Sigmoid colon (tissue), 7 donors: Measurements from ENCODE around the gene USP43. TPM values are rescaled to one million over a fixed set of nuclear protein-coding genes. Genes with fewer than 3 reads are reported as not detected.

Experiments used
- DNase-seq: peaks from one replicate; pipeline ENCODE4 v3.0.0-alpha.2; 2019
- H3K27ac ChIP-seq, 4 donors: fragments of 200-600 bp; sonication (generic); one replicate each; pipeline ENCODE4 v1.5.1; 2016 to 2019; ENCODE audit warnings: mild to moderate bottlenecking in 1 of 4
- H3K27me3 ChIP-seq, 3 donors: fragments of 200-600 bp; sonication (generic); one replicate each; pipeline ENCODE4 v1.5.1; 2019; ENCODE audit warnings: mild to moderate bottlenecking in 1 of 3
- H3K36me3 ChIP-seq, 4 donors: fragments of 200-600 bp; sonication (generic); one replicate each; pipeline ENCODE4 v1.5.1; 2016 to 2019
- H3K4me1 ChIP-seq, 4 donors: fragments of 200-600 bp; sonication (generic); one replicate each; pipeline ENCODE4 v1.5.1; 2017 to 2019
- H3K4me3 ChIP-seq, 4 donors: fragments of 200-600 bp; sonication (generic); one replicate each; pipeline ENCODE4 v1.5.1; 2017 to 2019; ENCODE audit warnings: mild to moderate bottlenecking in 2 of 4, moderate library complexity in 1 of 4
- H3K9me3 ChIP-seq, 4 donors: fragments of 200-600 bp in 3 of 4; sonication (generic) in 3 of 4; one replicate each; pipeline versions ENCODE4 v1.5.1 to v1.6.1; 2013 to 2019
- CTCF ChIP-seq, 4 experiments: fragments of 450-650 bp in 3 of 4; fragments of 200-600 bp in 1 of 4; IDR thresholded peaks; one replicate each; pipeline ENCODE4 v1.5.1; 2016 to 2019; ENCODE audit warnings: antibody characterized with exemption in 4 of 4, mild to moderate bottlenecking in 3 of 4, moderate library complexity in 2 of 4
- EP300 ChIP-seq, 4 donors: sonication (generic); formaldehyde crosslinking; IDR thresholded peaks; one replicate each; pipeline ENCODE4 v1.6.1; 2017; ENCODE audit warnings: antibody characterized with exemption in 4 of 4
- POLR2A ChIP-seq, 2 donors: fragments of 450-650 bp; IDR thresholded peaks; one replicate each; pipeline ENCODE4 v1.6.1; 2016; ENCODE audit warnings: antibody characterized with exemption in 2 of 2, mild to moderate bottlenecking in 2 of 2, moderate library complexity in 2 of 2
- POLR2AphosphoS5 ChIP-seq, 4 donors: sonication (generic); formaldehyde crosslinking; IDR thresholded peaks; one replicate each; pipeline ENCODE4 v1.6.1; 2017; ENCODE audit warnings: antibody characterized with exemption in 4 of 4
- WGBS, 2 donors: extraction: QIAGEN DNeasy Blood & Tissue Kit; methylation state at CpG; one replicate each; pipeline ENCODE4 v1.1.7; 2013; 5-methylcytosine and 5-hydroxymethylcytosine counted together
- intact Hi-C: fragments of 100-400 bp; cut with DNase I; formaldehyde crosslinking; loops from one replicate; pipeline ENCODE4 v1.15.1; 2023
- polyA plus RNA-seq, 3 donors: library from polyadenylated mRNA; stranded (reverse); fragments of 200-250 nt; gene quantifications; one replicate each; pipeline ENCODE4 v1.2.3, GENCODE V29; 2013
- total RNA-seq, 4 donors: library from RNA; depleted of rRNA; stranded (reverse); fragments of >200 nt; gene quantifications; one replicate each; pipeline ENCODE4 v1.1.0, GENCODE V29; 2016
- donor health status: healthy with polysubstance abuse.
- donor health status: Bipolar disorder and iron deficiency.
- donor health status: healthy.

The USP43 gene
- total and polyA plus RNA-seq, 7 donors, result under 0.01 to 6.9 (median 4.2) TPM; not detected in 2

DNA sequence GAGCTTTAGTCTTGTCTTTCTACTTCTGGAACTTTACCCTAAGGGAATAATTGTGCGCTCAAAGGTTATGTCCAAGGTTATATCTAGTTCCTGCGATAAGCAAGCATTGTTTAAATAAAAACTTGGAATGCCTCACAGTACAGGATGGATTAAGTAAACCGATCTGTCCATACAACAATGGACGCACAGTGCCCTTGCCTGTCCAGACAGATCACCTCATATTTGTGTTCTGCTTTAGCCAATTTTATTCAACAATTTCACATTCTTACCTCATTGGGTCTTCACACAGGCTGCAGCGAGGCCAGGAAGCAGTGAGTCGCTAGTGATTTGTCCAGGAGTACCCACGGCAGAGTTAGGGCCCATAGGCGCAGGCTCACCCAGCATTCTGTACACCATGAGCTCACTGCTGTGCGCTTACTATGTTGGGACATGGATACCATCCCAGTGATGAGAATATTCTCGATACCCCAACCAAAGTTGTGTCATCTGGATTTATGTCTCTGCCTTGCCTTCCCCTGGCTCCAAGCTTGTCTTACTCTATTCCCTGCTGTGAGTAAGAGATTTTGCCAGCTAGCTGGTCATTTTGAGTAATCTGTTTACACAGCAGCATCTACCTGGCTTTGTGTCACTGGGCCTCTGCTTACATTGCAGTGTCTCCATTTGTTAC is 39.8 kb downstream of the USP43 start:
- 88 to 92% methylated on average over 10 of the region's 10 CpGs for WGBS, 2 donors
- Histone ChIP-seq H3K4me1 (no peaks in the 10 kb centered on the region), H3K27me3 (no peaks in the 10 kb centered on the region), H3K9me3 (peaks cover 0 to 2% (median 0%) of the 10 kb centered on the region in 4 donors), H3K4me3 (no peak overlapping the region), H3K36me3 (no peaks in the 10 kb centered on the region), H3K27ac (no peak overlapping the region)
- DNase-seq, result no peak
- intact Hi-C loops, result no loop called here
- no peak for TF ChIP-seq POLR2AphosphoS5 (IDR thresholded peaks at IDR 0.05)
- no peak for TF ChIP-seq POLR2A (IDR thresholded peaks at IDR 0.05)
- no peak for TF ChIP-seq CTCF (IDR thresholded peaks at IDR 0.05)
- TF ChIP-seq EP300 (IDR thresholded peaks at IDR 0.05), result no peak

- H3K27ac ChIP-seq, result no peak overlapping the region
- TF ChIP-seq EP300 (IDR thresholded peaks at IDR 0.05), result no peak
- no peak for TF ChIP-seq POLR2AphosphoS5 (IDR thresholded peaks at IDR 0.05)
- TF ChIP-seq CTCF (IDR thresholded peaks at IDR 0.05), result no peak
- no peak for TF ChIP-seq POLR2A (IDR thresholded peaks at IDR 0.05)
- no peaks in the 10 kb centered on the region for H3K27me3 ChIP-seq
- no peak overlapping the region for H3K4me3 ChIP-seq
- H3K4me1 ChIP-seq, result peaks cover 0 to 3% (median 0%) of the 10 kb centered on the region in 4 donors
- WGBS, 2 donors, result 91 to 93% methylated on average over 7 of the region's 7 CpGs
- no peak for DNase-seq
- H3K36me3 ChIP-seq, result no peaks in the 10 kb centered on the region
- intact Hi-C loops, result no loop called here
- H3K9me3 ChIP-seq, result no peaks in the 10 kb centered on the region
These were observed 48.4 kb downstream of the USP43 start for GRCh38 chr17:9693755-9694154.

GRCh38 chr17:9696279-9697044 is 51.1 kb downstream of the USP43 start:
- H3K9me3 ChIP-seq, result no peaks in the 10 kb centered on the region
- H3K4me3 ChIP-seq, result no peak overlapping the region
- intact Hi-C loops, result no loop called here
- no peak overlapping the region for H3K27ac ChIP-seq
- no peaks in the 10 kb centered on the region for H3K27me3 ChIP-seq
- H3K36me3 ChIP-seq, result no peaks in the 10 kb centered on the region
- 87 to 91% methylated on average over 12 of the region's 12 CpGs for WGBS, 2 donors
- H3K4me1 ChIP-seq, result peaks cover 0 to 6% (median 4%) of the 10 kb centered on the region in 4 donors
- TF ChIP-seq CTCF (IDR thresholded peaks at IDR 0.05), result no peak
- no peak for TF ChIP-seq POLR2AphosphoS5 (IDR thresholded peaks at IDR 0.05)
- no peak for TF ChIP-seq EP300 (IDR thresholded peaks at IDR 0.05)
- TF ChIP-seq POLR2A (IDR thresholded peaks at IDR 0.05), result no peak
- no peak for DNase-seq

GRCh38 chr17:9700136-9700535 is 54.8 kb downstream of the USP43 start:
- DNase-seq, result no peak
- Histone ChIP-seq H3K27me3 (no peaks in the 10 kb centered on the region), H3K36me3 (no peaks in the 10 kb centered on the region), H3K4me1 (peaks cover 0 to 6% (median 4%) of the 10 kb centered on the region in 4 donors), H3K4me3 (no peak overlapping the region), H3K9me3 (no peaks in the 10 kb centered on the region), H3K27ac (no peak overlapping the region)
- WGBS, 2 donors, result 91 to 94% methylated on average over 7 of the region's 7 CpGs
- TF ChIP-seq POLR2A (IDR thresholded peaks at IDR 0.05) (no peak), EP300 (IDR thresholded peaks at IDR 0.05) (no peak), CTCF (IDR thresholded peaks at IDR 0.05) (no peak), POLR2AphosphoS5 (IDR thresholded peaks at IDR 0.05) (no peak)
- intact Hi-C loops, result no loop called here
